Gastrocnemius medialis (tissue), 4 donors: ENCODE data around the gene ZNF791. TPM values are rescaled to one million over a fixed set of nuclear protein-coding genes. Genes with fewer than 3 reads are reported as not detected.
A peak's percentile ranks its signal among the peaks of the same experiment; 100 is the strongest.

Experiments used
- ATAC-seq, 2 donors: fragments of 150-250 bp; one replicate each; pipeline ENCODE4 v1.9.1; 2016
- DNase-seq, 2 donors: peaks; one replicate each; pipeline ENCODE4 v3.0.0-alpha.2; 2019
- H3K27ac ChIP-seq, 4 donors: fragments of 200-600 bp; sonication (generic); 1 replicate in 1 of 4; 2 replicates in 3 of 4; pipeline ENCODE4 v1.5.1; 2016 to 2018; ENCODE audit warnings: mild to moderate bottlenecking in 2 of 4, moderate library complexity in 1 of 4
- H3K27me3 ChIP-seq, 3 donors: fragments of 200-600 bp; sonication (generic) in 2 of 3; 1 replicate in 1 of 3; 2 replicates in 2 of 3; pipeline versions ENCODE4 v1.5.1 to v1.6.0; 2016 to 2019; ENCODE audit warnings: mild to moderate bottlenecking in 1 of 3, moderate library complexity in 1 of 3
- H3K36me3 ChIP-seq, 2 donors: fragments of 200-600 bp; sonication (generic) in 1 of 2; one replicate each; pipeline ENCODE4 v1.5.1; 2017 to 2018
- H3K4me1 ChIP-seq, 2 donors: fragments of 200-600 bp; sonication (generic) in 1 of 2; one replicate each; pipeline ENCODE4 v1.5.1; 2016 to 2017; ENCODE audit warnings: mild to moderate bottlenecking in 2 of 2
- H3K4me3 ChIP-seq, 4 donors: fragments of 200-600 bp; sonication (generic) in 3 of 4; 1 replicate in 1 of 4; 2 replicates in 3 of 4; pipeline ENCODE4 v1.5.1; 2016 to 2019; ENCODE audit warnings: mild to moderate bottlenecking in 2 of 4
- H3K9me3 ChIP-seq, 3 donors: fragments of 200-600 bp; sonication (generic) in 2 of 3; 1 replicate in 1 of 3; 2 replicates in 2 of 3; pipeline ENCODE4 v1.5.1; 2016 to 2019
- POLR2A ChIP-seq, 2 donors: fragments of 450-650 bp; IDR thresholded peaks; one replicate each; pipeline ENCODE4 v1.6.1; 2017; ENCODE audit warnings: antibody characterized with exemption in 2 of 2, mild to moderate bottlenecking in 2 of 2, moderate library complexity in 2 of 2
- in situ Hi-C, 4 donors: fragments of 200-750 bp; cut with MboI; loops; one replicate each; pipeline versions ENCODE4 v1.15.0 to v1.8.0; 2017; ENCODE audit warnings: low sequenced_read_pairs in 4 of 4
- intact Hi-C: fragments of 100-400 bp; cut with DNase I; formaldehyde crosslinking; loops from one replicate; pipeline ENCODE4 v1.15.1; 2023; ENCODE audit warnings: low total_unique reads
- total RNA-seq, 4 donors: library from RNA; depleted of rRNA; stranded (reverse); fragments of >200 nt; gene quantifications; one replicate each; pipeline versions ENCODE4 v1.1.0 to v1.2.3, GENCODE V29; 2016
- TF ChIP-seq, protein P1 (sequence below), 5 experiments: fragments of 450-650 bp in 3 of 5; fragments of 200-600 bp in 2 of 5; sonication (generic) in 2 of 5; IDR thresholded peaks in 4 of 5; conservative IDR thresholded peaks in 1 of 5; 1 replicate in 4 of 5; 2 replicates in 1 of 5; pipeline ENCODE4 v1.5.1; 2016 to 2019; ENCODE audit warnings: antibody characterized with exemption in 5 of 5, mild to moderate bottlenecking in 3 of 5, moderate library complexity in 3 of 5

Gene ZNF791
- total RNA-seq, 4 donors from 2014 or later = 7.6 to 10.9 (median 8.8) TPM

DNA sequence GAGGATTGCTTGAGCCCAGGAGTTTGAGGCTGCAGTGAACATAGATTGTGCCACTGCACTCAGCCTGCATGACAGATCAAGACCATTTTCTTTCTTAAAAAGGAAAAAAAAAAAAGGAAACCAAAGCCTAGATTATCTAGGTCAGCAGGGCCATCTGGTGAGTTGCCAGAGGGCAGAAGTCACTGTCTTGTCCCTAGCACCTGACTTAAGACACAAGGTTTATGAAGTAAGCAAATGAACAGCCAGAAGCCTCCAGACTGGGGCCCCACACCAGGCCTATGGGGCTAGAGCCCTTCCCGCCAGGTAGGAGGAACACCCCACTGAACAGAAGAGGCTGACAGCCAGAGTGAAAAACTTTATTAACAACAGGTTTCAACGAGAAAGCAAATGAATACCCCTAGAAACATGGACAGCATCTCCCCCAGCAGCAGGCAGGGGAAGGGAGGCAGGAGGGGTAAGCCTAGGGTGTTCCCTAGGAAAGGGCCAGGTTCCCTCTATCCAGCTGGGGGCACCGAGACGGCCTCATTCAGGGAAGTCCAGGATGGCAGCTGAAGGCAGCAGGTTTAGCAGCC lies 57.1 kb downstream of the ZNF791 start:
- H3K9me3 ChIP-seq = no peaks in the 10 kb centered on the region
- intact Hi-C loops (loop anchor here (2.0 to 5.0 kb wide), 4 partner anchors 57 to 871 kb away; partner anchors contain the start of genes ZNF490, ZNF491, ZNF564 and ZNF791), in situ Hi-C loops (no loop called here)
- ATAC-seq = no peak
- no peaks in the 10 kb centered on the region for H3K27me3 ChIP-seq
- peaks cover 33 to 36% of the 10 kb centered on the region in 2 donors for H3K4me1 ChIP-seq
- H3K4me3 ChIP-seq = peak overlapping the region in 3 of 4 donors; percentile 79 to 98 (median 89)
- TF ChIP-seq POLR2A (IDR thresholded peaks at IDR 0.05) = no peak
- TF ChIP-seq, protein P1, sequence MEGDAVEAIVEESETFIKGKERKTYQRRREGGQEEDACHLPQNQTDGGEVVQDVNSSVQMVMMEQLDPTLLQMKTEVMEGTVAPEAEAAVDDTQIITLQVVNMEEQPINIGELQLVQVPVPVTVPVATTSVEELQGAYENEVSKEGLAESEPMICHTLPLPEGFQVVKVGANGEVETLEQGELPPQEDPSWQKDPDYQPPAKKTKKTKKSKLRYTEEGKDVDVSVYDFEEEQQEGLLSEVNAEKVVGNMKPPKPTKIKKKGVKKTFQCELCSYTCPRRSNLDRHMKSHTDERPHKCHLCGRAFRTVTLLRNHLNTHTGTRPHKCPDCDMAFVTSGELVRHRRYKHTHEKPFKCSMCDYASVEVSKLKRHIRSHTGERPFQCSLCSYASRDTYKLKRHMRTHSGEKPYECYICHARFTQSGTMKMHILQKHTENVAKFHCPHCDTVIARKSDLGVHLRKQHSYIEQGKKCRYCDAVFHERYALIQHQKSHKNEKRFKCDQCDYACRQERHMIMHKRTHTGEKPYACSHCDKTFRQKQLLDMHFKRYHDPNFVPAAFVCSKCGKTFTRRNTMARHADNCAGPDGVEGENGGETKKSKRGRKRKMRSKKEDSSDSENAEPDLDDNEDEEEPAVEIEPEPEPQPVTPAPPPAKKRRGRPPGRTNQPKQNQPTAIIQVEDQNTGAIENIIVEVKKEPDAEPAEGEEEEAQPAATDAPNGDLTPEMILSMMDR (IDR thresholded peaks at IDR 0.05 in 4 of 5, conservative IDR thresholded peaks at IDR 0.05 in 1 of 5) = no peak
- H3K27ac ChIP-seq = peak overlapping the region; percentile 95 to 99 (median 98)
- DNase-seq = no peak
- peaks cover 0 to 40% of the 10 kb centered on the region in 2 donors for H3K36me3 ChIP-seq

DNA sequence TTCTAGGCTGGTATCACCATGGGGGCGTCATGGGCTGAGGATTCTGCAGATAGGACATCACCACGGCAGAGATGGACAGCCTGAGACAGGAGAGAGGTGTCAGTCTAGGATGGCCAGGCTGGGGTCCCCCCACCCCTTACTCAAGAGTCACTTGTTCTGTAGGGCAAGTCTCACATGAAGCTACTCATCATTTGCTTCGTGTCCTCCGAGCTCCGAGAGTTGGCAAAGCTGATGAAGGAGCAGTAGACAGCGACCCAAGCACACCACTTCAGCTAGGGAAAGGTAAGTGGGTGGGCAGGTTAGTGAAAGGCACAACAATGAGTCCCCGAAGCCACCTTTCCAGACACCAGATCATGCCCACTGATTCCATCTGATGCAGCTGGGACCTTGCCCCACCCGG lies 57.6 kb downstream of the ZNF791 start:
- no peak for DNase-seq
- H3K4me1 ChIP-seq = peaks cover 33 to 36% of the 10 kb centered on the region in 2 donors
- H3K36me3 ChIP-seq = peaks cover 0 to 38% of the 10 kb centered on the region in 2 donors
- H3K4me3 ChIP-seq = peak overlapping the region; percentile 79 to 99 (median 94)
- intact Hi-C loops (loop anchor here (2.0 to 5.0 kb wide), 4 partner anchors 58 to 871 kb away; partner anchors contain the start of genes ZNF490, ZNF491, ZNF564 and ZNF791), in situ Hi-C loops (no loop called here)
- ATAC-seq = no peak
- H3K9me3 ChIP-seq = no peaks in the 10 kb centered on the region
- H3K27me3 ChIP-seq = no peaks in the 10 kb centered on the region
- TF ChIP-seq, protein P1 (IDR thresholded peaks at IDR 0.05 in 4 of 5, conservative IDR thresholded peaks at IDR 0.05 in 1 of 5) = no peak
- no peak for TF ChIP-seq POLR2A (IDR thresholded peaks at IDR 0.05)
- peak overlapping the region; percentile 95 to 99 (median 98) for H3K27ac ChIP-seq

DNA sequence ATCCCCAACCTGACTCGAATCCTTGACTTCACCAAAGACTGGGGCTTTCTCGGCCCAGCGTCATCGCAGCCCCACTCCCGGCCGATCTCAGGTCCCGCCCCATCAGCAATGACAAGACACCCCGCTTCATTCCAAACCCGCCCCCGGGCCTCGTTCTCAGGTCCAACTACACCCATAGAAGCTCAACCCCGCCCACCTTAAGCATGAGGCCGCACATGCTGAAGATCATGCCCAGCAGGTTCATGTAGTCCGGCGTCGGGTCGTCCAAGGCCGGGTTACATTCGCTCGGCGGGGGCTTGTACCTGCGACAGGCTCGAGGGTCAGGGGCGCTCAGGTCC lies 58.2 kb downstream of the ZNF791 start:
- ATAC-seq (peak in 1 of 2 donors; percentile 13), DNase-seq (peak; percentile 17 to 52)
- H3K9me3 ChIP-seq = no peaks in the 10 kb centered on the region
- H3K4me3 ChIP-seq = peak overlapping the region; percentile 79 to 99 (median 94)
- peak overlapping the region; percentile 95 to 99 (median 98) for H3K27ac ChIP-seq
- intact Hi-C loops = loop anchor here (2.0 to 5.0 kb wide), 4 partner anchors 58 to 872 kb away; partner anchors contain the start of genes ZNF490, ZNF491, ZNF564 and ZNF791
- in situ Hi-C loops = no loop called here
- H3K27me3 ChIP-seq = no peaks in the 10 kb centered on the region
- peaks cover 0 to 38% of the 10 kb centered on the region in 2 donors for H3K36me3 ChIP-seq
- H3K4me1 ChIP-seq = peaks cover 33 to 36% of the 10 kb centered on the region in 2 donors
- TF ChIP-seq, protein P1 (IDR thresholded peaks at IDR 0.05 in 4 of 5, conservative IDR thresholded peaks at IDR 0.05 in 1 of 5) = no peak
- no peak for TF ChIP-seq POLR2A (IDR thresholded peaks at IDR 0.05)

DNA sequence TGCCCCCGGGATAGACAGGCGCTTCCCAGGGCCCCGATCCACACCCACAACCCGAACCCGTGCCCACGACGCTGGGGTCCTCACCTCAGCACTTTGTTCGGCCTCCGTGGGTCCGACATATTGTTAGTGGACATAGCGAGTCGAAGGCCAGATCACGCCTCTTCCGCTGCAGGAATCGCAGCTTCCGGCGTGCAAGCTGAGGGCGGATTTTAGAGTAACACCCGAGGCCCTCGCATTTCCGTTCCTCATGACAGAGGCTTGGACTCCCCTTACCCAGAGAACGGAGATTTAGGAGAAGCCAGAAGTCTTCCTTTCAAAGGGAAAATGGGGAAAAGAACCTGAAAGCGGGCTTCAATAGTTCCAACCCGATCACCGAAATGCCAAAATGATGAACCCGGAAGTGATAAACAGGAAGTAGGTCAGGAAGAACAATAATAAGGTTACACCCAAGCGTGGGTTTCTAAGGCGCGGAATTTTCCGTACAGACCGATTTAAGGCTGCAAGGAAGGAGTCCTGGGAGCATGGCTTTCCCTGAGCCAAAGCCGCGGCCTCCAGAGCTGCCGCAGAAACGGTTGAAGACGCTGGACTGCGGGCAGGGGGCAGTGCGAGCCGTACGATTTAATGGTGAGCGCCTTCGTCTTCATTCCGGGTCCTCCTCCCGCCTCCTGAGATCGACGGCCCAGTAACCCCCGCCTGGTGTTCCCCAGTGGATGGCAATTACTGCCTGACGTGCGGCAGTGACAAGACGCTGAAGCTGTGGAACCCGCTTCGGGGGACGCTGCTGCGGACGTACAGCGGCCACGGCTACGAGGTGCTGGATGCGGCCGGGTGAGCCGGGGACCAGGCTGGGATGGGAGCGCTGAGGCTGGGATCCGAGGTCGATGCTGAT lies 58.8 kb downstream of the ZNF791 start:
- peak overlapping the region; percentile 95 to 99 (median 98) for H3K27ac ChIP-seq
- in situ Hi-C loops = loop anchor here in 2 of 4 donors (5.0 to 10.0 kb wide), 2 partner anchors 107 to 115 kb away; partner anchors contain the start of gene ZNF564 (in 1 of the 2)
- peak; percentile 58 to 70 for DNase-seq
- peak; percentile 80 to 85 for ATAC-seq
- no peaks in the 10 kb centered on the region for H3K9me3 ChIP-seq
- peaks cover 33 to 36% of the 10 kb centered on the region in 2 donors for H3K4me1 ChIP-seq
- intact Hi-C loops = loop anchor here (2.0 to 5.0 kb wide), 4 partner anchors 59 to 872 kb away; partner anchors contain the start of genes ZNF490, ZNF491, ZNF564 and ZNF791
- H3K27me3 ChIP-seq = no peaks in the 10 kb centered on the region
- H3K4me3 ChIP-seq = peak overlapping the region; percentile 79 to 99 (median 94)
- peaks cover 0 to 38% of the 10 kb centered on the region in 2 donors for H3K36me3 ChIP-seq
- TF ChIP-seq POLR2A (IDR thresholded peaks at IDR 0.05) = peak in 1 of 2 donors; percentile 47
- TF ChIP-seq, protein P1 (IDR thresholded peaks at IDR 0.05 in 4 of 5, conservative IDR thresholded peaks at IDR 0.05 in 1 of 5) = no peak
